DMS79 (cell line): Measurements from ENCODE around the gene PRICKLE2.

Source experiments
- DNase-seq: peaks from one replicate; lab custom pipeline; 2025; lab: John Stamatoyannopoulos, UW

The PRICKLE2 gene, protein sequence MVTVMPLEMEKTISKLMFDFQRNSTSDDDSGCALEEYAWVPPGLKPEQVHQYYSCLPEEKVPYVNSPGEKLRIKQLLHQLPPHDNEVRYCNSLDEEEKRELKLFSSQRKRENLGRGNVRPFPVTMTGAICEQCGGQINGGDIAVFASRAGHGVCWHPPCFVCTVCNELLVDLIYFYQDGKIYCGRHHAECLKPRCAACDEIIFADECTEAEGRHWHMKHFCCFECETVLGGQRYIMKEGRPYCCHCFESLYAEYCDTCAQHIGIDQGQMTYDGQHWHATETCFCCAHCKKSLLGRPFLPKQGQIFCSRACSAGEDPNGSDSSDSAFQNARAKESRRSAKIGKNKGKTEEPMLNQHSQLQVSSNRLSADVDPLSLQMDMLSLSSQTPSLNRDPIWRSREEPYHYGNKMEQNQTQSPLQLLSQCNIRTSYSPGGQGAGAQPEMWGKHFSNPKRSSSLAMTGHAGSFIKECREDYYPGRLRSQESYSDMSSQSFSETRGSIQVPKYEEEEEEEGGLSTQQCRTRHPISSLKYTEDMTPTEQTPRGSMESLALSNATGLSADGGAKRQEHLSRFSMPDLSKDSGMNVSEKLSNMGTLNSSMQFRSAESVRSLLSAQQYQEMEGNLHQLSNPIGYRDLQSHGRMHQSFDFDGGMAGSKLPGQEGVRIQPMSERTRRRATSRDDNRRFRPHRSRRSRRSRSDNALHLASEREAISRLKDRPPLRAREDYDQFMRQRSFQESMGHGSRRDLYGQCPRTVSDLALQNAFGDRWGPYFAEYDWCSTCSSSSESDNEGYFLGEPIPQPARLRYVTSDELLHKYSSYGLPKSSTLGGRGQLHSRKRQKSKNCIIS

DNA sequence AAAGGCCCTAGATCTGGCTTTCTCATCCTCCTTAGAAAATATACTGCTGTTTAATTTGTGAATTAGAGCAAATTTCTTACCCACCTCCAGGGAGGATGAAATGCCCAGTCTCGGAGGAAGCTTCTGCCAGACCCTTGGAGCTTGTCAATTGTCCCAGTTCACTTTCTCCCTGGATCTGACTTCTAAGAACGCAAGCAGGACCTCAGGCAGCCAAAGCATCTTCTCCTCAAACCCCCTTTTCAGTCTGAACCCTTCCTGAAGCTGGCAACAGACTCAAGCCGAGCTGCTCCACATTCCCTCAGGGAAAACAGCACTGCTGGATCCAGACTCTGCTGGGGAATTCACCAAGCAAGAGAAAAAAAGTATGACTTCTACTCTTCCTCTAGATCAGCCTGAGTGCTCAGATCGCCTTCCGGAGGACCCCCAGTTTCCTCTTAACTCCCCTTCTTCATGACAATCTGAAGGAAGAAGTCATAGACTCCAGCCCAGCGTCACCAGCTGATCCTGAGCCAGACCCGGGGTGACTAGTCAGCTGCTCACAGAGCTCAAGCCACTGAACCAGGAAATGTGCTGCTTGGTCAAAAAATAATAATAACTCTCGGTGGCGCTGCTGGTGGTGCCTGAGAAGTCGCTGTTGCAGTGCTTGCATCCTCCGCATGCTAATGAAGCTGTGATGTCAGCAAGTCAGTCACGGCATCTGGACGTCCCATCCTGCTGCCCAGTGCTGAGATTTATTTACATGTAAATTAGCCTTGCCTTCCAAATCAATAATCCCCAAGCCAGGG is at the start of gene PRICKLE2:
Gene PRICKLE2, minus strand, starts transcription at position 641 of the 785 bp plus-strand sequence. CDS start 26,539 bp downstream, outside the sequence.
- DNase-seq = no peak

DNA sequence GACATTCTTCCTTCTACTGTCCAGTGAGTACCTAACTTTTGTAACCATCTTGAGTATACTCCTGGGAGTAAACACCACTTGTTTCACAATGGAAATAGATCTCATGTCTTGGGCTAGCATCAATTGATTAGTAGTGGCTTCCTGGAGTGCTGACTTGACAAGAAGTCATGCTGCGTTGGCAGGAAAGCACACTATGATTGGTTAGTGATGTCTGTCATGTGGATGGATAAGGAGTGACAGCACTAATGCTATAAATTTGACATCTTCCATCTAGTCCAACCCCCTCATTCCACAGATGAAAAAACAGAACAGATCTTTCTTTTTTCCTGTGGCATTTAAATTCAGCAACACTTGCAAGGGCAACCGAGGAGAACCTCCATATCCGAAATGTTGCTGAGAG is 47.6 kb upstream of the PRICKLE2 start:
- no peak for DNase-seq

DNA sequence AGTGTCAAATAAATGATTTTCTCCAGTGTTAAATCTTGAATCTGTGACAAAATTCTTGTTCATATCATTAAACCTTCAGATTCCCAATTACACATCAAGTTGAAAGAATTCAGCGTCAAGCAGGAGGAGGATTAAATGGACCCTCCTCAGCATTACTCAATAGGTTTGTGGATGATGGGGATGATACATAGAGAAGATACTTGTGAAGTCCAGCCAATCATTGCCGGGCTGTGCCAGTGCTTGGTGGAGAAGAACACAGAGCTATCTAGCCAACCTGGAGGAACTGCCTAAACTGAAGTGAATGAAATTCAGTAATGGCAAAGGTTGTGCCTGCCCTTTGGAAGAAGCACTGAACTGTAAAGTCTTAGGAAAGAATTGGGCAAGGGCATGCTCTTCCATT is 47.0 kb upstream of the PRICKLE2 start:
- no peak for DNase-seq

DNA sequence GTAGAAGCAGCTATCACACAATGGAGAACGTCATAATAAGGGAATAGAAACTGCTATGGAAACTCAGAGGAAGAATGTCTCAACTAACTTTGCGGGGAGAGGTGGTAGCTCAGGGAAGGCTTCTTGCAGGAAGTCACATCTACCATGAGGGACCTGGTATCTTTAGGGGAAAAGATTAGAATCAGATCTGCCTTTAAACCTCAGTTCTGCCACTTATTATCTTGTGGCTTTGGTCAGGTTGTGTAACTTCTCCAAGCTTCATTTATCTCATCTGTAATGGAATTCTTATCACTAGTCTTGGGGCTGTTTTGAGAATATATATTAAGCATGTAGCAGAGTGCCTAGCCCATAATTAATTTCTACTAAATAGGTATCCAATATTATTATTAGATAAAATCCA is 46.4 kb upstream of the PRICKLE2 start:
- no peak for DNase-seq

DNA sequence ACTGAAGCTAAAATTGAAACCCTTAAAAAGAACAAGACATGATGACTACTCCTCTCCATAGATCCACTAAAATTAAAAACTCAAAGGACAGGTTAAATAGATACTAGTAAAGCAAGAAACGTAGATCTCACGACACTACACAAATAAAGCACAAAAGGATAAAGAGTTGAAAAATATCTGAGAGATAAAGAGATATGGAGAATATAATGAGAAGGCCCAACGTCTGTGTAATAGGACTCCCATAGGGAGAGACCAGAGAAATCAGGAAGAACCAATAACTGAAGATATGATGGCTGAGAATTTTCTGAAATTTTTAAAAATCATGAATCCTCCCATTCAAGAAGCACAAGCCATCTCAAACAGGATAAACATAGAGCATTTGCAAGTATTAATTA is 45.6 kb upstream of the PRICKLE2 start:
- no peak for DNase-seq

DNA sequence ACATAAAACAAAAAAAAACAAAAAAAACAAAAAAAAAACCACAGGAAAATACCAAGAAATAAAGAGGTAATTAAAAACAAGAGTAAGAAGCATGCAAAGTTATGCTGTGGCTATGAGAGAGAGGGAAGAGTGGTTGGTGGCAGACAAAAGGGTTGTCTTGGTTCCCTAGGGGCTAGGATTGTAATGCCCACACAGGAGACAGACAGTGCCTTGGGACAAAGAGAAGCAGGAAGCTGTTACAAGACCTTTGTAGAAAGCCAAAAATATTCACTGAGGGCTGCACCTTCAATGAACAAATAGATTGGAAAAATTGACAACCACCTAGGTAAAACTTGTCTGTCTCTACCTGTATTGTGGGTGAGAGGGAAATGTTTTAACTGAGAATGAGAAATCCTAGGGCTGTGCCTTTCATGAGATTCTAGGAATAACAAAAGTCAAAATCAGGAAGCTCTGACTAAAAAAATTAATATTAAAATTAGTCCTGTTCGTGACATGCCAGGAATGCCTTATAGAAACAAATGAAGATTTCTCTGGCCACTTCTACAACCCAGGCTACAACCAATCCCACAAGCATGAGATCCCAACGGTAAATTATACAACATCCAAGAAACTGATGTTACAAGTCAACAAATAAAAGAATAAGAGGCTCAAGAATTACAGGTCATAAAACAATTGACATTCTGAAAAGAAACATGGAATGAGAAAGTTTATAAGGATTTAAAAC is 45.0 kb upstream of the PRICKLE2 start:
- DNase-seq = no peak

DNA sequence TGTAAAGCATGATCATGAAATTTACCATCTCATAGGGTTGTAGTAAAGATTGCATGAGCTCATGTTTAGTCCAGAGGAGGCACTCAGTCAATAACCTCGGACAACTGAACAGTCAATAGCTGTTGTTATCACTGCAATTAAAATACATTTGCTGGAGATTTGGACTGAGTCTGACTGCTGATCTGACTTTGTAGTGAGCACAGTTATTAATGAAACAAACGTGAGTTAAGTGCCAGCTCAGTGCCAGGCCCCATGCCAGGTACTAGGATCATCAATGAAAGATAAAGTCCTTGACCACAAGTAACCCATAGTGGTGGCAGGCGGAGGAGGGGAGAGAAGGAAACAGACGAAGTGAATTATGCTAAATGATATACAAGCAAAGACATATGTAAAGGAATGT is 43.7 kb upstream of the PRICKLE2 start:
- no peak for DNase-seq

DNA sequence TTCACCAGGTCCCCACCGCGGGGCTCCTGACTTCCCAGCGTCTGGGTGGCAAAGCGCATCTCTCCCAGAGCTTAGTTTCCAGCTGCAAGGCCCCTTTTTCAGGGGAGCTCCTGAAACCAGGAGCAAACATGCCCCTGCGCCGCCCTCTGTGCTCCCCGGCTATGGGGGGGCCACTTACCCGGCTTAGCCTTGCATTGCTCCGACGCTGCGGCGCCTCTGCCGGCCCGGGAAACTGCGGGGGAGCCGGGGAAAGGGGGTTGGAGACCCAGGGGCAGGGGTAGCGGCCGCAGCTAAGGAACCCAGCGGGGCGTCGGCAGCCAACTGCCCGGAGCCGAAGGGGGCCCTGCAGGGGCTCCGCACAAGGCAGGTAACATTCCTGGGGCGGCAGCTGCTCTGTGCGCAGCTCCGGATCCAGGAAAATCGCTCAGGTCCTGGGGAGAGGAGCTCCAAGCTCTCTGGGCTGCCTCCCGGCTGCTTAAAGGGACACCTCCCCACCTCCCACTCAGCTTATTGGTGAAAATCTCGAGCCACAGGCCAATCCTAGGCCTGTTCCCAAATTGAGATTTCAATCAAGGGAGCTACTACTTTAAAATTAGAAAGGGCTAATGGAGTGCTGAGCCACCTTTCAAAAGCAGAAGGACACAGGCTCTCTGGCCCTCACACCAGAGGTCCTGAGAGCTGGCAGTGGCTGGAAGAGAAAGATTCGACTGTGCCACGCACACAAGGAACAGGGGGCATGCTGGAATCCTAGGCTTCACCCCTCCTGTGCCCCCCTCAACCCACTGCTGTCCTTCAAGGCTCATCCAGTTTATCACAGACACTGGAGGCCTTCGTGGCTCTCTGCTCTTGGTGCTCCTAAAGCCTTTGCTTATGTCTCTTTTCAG is 42.7 kb upstream of the PRICKLE2 start:
- DNase-seq = no peak

DNA sequence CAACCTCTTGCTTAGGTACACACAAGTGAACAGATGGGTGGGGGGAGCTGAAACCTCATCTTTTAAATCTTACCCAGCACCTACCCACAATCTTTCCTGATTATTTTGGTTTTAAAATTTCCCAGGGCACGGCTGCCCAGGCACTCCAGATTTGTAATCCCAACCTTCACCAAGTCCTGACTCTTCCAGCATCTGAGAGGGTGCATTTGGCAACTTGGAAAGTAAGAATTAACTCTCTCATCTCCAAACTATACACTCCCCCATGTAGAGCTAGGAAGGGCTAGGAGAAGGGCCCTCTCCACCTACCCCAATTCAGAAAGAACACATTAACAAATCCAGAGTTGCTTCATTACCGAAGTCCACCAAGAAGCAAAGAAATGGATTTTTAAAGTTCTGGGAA is 41.7 kb upstream of the PRICKLE2 start:
- no peak for DNase-seq

DNA sequence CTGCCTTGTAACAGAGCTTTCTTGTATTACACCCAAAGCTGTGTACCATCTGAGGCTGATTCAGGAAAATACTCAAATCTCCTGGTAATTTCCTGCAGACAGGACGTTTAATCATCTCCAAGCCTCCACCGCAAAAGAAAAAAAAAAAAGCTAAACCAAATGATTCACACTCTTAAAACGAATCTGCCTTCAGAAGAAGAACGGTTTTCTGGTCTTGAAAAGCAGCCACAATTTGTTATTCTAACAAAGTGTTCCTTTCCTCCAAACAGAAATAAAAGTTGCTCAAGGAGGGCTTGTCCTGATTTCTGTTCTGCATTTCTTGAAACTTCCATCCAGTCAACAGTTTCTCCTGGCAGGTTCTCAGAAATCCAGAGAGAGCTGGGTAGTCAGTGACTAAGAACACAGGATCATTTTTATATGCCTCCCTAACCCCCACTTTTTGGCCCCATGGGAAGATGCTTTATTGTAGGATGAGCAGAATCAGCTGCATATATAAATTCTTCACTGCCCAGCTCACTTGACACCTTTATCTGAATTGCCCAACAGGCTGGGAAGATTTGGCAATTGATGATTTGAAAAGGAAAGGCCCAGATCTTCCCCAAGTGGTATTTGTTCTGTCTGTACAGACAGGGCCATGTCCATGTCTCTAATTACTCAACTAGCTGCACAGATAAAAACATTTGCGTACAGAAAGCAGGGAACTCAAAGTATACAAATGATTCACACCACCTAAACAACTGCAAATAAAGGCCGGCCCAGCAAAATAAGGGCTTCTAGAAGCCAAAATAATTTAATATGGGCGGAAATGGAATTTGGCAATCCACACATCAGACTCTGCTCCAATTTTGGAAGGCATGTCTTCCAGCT is 41.0 kb upstream of the PRICKLE2 start:
- DNase-seq = no peak

DNA sequence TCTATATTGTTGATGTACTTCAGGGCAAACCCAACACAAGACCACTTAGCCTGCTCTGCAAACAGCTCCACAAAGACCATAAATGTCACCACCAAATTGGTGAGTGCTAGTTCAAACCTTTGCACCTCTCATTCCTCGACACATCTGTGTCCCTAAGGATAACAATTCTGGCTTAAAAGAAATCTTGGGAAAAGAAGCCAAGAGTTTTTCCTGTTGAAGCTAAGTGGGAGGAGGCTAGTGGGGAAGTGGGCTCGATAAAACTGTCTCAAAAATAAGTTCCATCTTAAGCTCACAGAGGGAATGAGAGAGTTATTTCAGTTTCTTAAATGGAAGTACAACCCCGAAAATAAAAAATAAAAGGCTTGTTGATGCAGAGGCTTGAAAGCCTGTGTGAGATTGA is 40.4 kb upstream of the PRICKLE2 start:
- no peak for DNase-seq

DNA sequence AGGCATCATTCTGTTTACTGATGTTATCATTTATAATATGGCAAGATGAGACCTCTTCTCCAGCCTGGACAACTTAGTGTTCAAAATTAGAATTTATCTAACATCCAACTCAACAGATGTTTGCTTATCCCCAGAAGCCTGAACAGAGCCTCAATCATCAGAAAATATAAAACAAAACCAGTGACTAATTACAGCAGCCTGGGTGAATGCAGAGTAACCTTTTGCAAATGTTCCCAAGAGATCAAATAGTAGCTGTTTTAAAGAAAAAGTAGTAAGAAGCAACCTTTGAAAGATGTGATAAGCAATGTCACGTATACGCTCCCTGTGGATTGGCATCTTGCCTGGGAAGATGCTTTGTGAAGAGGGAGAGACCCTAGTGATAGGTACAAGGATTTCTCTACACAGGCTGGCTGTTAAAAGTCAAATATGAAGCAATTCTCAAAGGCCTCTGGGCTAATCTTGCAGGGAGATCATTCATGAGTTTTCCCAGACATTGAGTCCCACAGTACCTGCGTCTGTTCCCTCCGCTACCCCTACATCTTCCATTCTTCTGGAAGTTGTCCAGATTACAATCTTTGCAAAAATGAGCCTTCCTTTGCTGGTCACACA is 39.3 kb upstream of the PRICKLE2 start:
- DNase-seq = no peak

DNA sequence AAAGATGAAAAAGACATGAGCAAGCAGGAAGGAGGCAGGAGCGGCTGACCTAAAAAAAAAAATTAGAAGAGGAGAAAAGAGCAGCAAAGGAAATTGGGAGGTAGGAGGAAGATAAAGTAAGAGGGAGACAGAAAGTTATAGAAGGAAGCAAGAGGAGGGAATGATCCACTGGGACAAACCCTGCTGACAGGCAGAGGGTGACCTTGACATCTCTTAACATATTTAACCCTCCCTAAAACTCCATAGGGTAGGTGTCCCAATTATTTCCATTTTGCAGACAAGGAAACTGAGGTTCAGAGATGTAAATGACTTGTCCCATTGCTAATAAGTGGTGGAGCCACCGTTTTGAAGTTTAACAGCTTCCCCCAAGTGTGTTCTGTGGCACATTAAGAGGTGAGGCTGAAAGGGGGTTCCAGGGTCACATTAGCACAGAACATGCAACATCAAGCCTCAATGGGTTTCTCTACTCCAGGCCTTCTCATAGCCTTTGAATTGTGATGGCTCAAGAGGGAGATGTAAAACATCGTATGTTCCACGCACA is 37.4 kb upstream of the PRICKLE2 start:
- no peak for DNase-seq

DNA sequence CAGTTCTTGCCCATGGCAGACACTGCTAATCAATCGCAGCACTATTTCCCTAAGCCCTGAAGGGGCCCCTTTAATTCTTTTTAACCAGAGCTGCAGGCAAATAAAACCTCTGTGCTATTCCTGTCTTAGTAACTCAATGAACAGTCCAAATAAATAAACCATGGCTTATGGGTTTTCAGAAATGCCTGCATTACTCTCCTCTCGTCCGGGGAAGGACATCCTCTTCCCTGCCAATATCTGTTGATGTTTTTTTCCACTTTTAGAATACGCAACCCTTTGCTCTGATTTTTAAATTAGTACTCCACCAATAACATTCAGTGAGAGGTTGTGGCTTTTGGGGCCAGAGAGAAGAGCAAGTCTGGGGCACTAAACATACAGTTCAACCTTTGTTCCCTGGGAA is 35.2 kb upstream of the PRICKLE2 start:
- no peak for DNase-seq

DNA sequence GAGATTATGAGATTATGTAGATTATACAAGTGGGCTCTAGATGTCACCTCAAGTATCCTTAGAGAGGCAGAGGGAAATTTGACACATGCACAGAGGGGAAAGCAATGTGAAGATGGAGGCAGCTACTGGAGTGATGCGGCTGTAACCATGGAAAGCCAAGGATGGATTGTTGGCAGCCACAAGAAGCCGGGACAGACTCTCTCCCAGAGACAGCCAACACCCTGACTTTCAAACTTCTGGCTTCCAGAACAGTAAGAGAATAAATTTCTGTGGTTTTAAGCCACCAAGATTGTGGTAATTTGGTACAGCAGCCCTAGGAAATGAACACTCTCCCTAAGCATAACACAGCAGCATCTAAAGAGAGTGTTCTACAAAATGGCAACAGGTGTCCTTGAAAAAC is 34.4 kb upstream of the PRICKLE2 start:
- DNase-seq = no peak

DNA sequence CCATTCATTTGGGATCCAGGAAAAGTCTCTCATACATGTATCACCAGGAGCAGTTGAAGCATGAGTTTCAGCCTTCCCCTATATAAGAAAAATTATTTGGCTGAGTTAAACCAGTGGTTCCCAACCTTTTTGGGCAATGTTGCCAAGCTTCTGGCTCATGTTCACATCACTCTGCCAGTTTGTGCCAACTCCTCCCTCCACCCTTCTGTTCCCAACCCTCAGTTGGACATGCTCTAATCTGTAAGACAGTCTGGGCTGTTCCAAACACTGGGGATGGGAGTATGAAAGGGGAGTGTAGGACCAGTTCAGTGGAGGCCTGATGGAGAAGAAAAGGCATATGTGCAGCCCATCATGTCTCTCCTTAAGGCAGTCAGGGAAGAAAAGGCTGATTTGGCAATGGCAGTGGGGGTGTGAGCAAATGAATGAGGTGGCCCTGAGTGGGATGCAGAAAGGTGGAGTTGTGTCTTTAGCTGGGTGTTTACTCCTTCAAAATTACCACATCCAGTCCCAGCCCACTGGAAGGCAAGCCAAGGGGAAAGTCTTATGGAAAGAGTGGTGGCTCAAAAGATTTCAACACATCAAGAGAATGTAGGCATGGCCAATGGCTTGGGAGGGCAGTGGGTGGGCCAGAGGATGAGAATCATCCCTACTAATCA is 32.0 kb upstream of the PRICKLE2 start:
- no peak for DNase-seq

DNA sequence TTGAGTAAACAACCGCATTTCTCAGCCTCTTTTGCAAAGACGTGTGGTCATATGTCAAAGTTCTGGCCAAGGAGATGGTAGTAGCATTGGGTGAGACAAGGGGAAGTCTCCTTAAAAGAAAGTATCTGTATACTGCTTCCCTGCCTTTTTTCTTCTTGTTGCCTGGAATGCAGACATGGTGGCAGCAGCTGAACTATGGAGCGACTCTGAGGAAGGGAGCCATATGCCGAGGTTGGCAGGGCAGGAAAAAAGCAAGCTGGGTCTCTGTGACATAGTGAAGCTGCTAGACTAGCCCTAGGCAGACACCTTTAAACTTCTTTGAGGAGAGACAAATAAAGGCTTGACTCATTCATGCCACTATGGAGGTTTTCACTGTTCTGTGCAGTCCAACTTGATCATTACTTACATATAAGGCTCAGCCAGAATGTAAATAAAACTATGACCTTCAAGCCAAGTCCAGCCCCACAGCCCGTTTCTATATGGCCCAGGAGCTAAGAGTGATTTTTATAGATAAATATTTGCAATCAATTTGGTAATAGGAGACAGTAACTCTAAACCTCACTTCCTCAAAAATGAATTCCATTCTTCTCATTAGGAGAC is 30.6 kb upstream of the PRICKLE2 start:
- DNase-seq = no peak

DNA sequence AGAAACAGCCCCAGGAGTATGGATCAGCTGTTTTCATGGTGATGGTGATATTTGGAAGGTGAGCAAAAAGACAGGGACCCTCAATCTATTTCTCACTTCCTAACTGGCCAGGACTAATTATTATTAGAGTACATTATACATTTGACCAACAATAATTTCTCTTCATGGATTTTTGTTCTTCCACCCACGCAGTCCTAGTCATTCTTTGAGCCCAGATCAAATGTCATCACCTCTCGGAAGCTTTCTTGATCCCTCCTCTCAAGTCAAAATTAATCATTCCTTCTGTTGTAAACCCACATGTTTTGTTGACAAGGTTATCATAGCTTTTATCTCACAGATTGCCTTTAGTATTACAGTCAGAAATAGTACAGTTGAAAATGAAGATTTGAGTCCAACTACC is 29.2 kb upstream of the PRICKLE2 start:
- no peak for DNase-seq
